Measurements from ENCODE around the gene SORCS2. TPM values are rescaled to one million over a fixed set of nuclear protein-coding genes. Genes with fewer than 3 reads are reported as not detected.

The SORCS2 gene
- total RNA-seq, 1 experiment from 2014 or later = not detected

GRCh38 chr4:7585768-7586167 lies 393.4 kb downstream of the SORCS2 start:
- TF ChIP-seq, protein P1, sequence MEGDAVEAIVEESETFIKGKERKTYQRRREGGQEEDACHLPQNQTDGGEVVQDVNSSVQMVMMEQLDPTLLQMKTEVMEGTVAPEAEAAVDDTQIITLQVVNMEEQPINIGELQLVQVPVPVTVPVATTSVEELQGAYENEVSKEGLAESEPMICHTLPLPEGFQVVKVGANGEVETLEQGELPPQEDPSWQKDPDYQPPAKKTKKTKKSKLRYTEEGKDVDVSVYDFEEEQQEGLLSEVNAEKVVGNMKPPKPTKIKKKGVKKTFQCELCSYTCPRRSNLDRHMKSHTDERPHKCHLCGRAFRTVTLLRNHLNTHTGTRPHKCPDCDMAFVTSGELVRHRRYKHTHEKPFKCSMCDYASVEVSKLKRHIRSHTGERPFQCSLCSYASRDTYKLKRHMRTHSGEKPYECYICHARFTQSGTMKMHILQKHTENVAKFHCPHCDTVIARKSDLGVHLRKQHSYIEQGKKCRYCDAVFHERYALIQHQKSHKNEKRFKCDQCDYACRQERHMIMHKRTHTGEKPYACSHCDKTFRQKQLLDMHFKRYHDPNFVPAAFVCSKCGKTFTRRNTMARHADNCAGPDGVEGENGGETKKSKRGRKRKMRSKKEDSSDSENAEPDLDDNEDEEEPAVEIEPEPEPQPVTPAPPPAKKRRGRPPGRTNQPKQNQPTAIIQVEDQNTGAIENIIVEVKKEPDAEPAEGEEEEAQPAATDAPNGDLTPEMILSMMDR (IDR thresholded peaks at IDR 0.05; ENCODE audit: unreplicated experiment) = no peak
- no peak for DNase-seq
- CTCF ChIA-PET = no interaction called here
- Mint-ChIP-seq H3K4me1 (ENCODE audit: low read depth, unreplicated experiment) (no peaks in the 10 kb centered on the region), H3K27me3 (ENCODE audit: unreplicated experiment) (peaks cover 32% of the 10 kb centered on the region), H3K4me3 (ENCODE audit: low read depth, unreplicated experiment) (no peak overlapping the region), H3K27ac (ENCODE audit: unreplicated experiment) (no peak overlapping the region), H3K9me3 (ENCODE audit: low read depth, unreplicated experiment) (peaks cover 3% of the 10 kb centered on the region), H3K36me3 (ENCODE audit: insufficient read depth, unreplicated experiment) (no peaks in the 10 kb centered on the region)
- intact Hi-C loops (cut with micrococcal nuclease; ENCODE audit: unreplicated experiment) = no loop called here
- BruUV-seq (replicated peaks) = no TSS peak

DNA sequence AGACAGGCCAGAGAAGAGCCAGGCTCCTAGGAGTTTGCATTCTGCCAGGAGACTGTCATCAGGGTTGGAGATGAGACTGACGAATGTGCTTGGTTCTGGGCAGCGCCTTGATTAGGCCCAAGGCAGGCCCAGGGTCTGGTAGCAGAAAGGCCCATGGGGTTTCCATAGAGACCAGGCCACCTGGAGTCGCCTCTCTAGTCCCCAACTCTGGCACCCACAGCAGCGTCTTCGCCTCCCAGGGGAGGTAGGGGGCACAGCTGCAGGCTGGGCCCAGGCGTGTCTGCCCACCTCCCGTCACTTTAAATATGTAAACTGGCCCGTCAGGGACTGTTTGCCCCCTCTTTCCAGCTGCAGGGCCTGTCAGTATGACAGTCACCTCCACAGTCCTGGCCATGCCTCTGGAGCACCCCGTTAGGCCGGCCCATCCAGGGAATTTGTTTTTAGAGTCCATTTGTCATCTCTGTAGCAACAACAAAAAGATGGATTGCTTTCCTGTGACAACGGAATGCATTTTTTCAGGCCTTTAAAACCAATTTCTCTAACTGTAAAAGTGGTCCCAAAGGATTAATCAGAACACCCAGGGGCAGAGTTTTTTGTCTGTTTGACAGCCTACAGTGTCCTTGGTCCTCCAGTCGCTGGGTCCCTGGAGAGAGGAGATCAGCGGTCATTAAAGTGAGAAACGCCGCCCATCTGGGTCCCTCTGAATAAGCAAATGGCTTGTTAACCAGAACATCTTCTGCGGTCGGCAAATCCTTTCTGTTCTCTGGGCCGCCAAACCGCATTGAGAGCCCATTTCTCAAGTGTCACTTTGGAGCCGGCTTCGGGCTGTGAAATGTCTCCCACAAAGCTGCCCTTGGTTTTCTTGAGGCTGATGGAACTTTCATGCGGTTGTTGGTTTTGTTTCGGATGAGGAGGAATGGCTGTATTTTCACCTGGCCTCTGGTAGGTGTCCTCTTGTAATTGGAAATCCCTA lies 395.4 kb downstream of the SORCS2 start:
- Mint-ChIP-seq H3K27me3 (ENCODE audit: unreplicated experiment) (peaks cover 42% of the 10 kb centered on the region), H3K36me3 (ENCODE audit: insufficient read depth, unreplicated experiment) (no peaks in the 10 kb centered on the region), H3K4me1 (ENCODE audit: low read depth, unreplicated experiment) (no peaks in the 10 kb centered on the region), H3K9me3 (ENCODE audit: low read depth, unreplicated experiment) (peaks cover 3% of the 10 kb centered on the region), H3K27ac (ENCODE audit: unreplicated experiment) (no peak overlapping the region), H3K4me3 (ENCODE audit: low read depth, unreplicated experiment) (no peak overlapping the region)
- intact Hi-C loops (cut with micrococcal nuclease; ENCODE audit: unreplicated experiment) = no loop called here
- DNase-seq = no peak
- TF ChIP-seq, protein P1 (IDR thresholded peaks at IDR 0.05; ENCODE audit: unreplicated experiment) = no peak
- CTCF ChIA-PET = no interaction called here
- no TSS peak for BruUV-seq (replicated peaks)

DNA sequence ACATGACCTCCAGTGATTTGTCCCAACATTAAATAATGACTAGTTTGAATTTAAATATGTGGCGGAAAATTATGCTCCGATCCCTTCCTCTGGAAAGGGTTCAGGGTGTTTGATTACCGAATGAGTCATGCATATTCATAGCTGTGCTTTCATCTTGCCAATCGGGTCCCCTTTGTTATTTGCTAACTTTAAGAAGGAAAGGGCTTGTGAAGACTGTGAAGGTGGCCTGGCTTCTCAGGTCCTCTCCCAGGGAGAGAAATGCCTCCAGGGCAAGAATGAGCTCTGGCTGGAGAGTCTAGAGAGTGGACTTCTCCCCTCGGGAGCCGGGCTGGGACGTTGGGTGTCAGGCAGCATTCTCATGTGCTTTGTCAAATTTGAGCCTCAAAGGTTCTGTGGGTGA lies 397.9 kb downstream of the SORCS2 start:
- no peak overlapping the region for H3K4me3 Mint-ChIP-seq (ENCODE audit: low read depth, unreplicated experiment)
- BruUV-seq (replicated peaks) = no TSS peak
- no peak for DNase-seq
- TF ChIP-seq, protein P1 (IDR thresholded peaks at IDR 0.05; ENCODE audit: unreplicated experiment) = no peak
- no peaks in the 10 kb centered on the region for H3K4me1 Mint-ChIP-seq (ENCODE audit: low read depth, unreplicated experiment)
- H3K36me3 Mint-ChIP-seq (ENCODE audit: insufficient read depth, unreplicated experiment) = no peaks in the 10 kb centered on the region
- no peak overlapping the region for H3K27ac Mint-ChIP-seq (ENCODE audit: unreplicated experiment)
- peaks cover 50% of the 10 kb centered on the region for H3K27me3 Mint-ChIP-seq (ENCODE audit: unreplicated experiment)
- CTCF ChIA-PET = no interaction called here
- intact Hi-C loops (cut with micrococcal nuclease; ENCODE audit: unreplicated experiment) = no loop called here
- H3K9me3 Mint-ChIP-seq (ENCODE audit: low read depth, unreplicated experiment) = peaks cover 3% of the 10 kb centered on the region

DNA sequence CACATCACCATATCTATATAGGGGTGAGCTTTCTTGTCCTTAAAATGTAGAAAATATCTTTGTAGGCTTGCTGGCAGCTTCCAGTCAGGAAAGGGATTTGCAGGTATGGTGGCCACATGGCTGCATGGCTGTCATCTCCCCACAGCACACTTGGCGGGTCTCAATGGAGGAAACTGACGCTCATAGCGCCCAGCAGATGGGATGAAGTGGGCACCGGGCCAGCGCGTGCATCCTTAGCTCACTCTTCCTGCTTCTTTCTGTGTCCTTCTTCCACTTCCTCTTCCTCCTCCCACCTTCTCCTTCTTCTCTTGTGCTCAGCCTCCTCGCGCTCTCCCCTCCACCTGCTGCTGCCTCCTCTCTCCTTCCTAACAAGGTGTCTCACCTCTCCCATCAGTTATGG lies 398.6 kb downstream of the SORCS2 start:
- H3K27me3 Mint-ChIP-seq (ENCODE audit: unreplicated experiment) = peaks cover 50% of the 10 kb centered on the region
- peaks cover 3% of the 10 kb centered on the region for H3K9me3 Mint-ChIP-seq (ENCODE audit: low read depth, unreplicated experiment)
- TF ChIP-seq, protein P1 (IDR thresholded peaks at IDR 0.05; ENCODE audit: unreplicated experiment) = no peak

More for the DNA sequence above, 398.6 kb downstream of the SORCS2 start:
- CTCF ChIA-PET = interaction anchor here (0.7 kb wide), 1 partner anchor 67 kb away, joined by 5 read pairs; no protein-coding TSS in a partner anchor
- H3K4me1 Mint-ChIP-seq (ENCODE audit: low read depth, unreplicated experiment) = no peaks in the 10 kb centered on the region
- BruUV-seq (replicated peaks) = no TSS peak
- DNase-seq = no peak
- no peak overlapping the region for H3K4me3 Mint-ChIP-seq (ENCODE audit: low read depth, unreplicated experiment)
- H3K27ac Mint-ChIP-seq (ENCODE audit: unreplicated experiment) = no peak overlapping the region
- intact Hi-C loops (cut with micrococcal nuclease; ENCODE audit: unreplicated experiment) = no loop called here
- no peaks in the 10 kb centered on the region for H3K36me3 Mint-ChIP-seq (ENCODE audit: insufficient read depth, unreplicated experiment)
